ENCODE measurements around the gene MSL1. TPM values are rescaled to one million over a fixed set of nuclear protein-coding genes. Genes with fewer than 3 reads are reported as not detected.

MSL1 gene
- total RNA-seq, 4 donors from 2014 or later = 69.9 to 101 (median 80.4) TPM

DNA sequence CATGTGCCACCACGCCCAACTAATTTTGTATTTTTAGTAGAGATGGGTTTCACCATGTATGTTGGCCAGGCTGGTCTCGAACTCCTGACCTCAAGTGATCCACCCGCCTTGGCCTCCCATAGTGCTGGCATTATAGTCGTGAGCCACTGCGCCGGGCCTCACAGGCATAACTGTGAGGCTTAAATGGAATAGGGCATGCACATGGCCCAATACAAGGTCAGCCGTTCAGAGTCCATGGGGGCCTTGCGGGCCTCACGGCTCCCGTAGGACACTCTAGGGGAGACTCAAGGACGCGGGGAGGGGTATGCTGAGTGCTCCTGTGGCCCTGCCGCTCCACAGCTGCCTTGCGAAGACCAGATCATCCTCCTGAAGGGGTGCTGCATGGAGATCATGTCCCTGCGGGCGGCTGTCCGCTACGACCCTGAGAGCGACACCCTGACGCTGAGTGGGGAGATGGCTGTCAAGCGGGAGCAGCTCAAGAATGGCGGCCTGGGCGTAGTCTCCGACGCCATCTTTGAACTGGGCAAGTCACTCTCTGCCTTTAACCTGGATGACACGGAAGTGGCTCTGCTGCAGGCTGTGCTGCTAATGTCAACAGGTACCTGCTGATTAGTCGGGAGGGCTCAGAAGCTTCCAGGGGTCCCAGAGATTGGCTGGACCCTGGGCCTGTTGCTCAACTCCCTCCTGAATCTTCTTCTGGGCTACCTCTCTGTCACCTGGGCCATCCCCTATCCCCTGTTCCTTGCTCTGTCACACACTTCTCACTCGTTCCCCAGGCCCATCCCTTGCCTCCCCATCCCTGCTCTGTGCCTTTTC is 33.7 kb upstream of the MSL1 start:
- TF ChIP-seq, protein P1, sequence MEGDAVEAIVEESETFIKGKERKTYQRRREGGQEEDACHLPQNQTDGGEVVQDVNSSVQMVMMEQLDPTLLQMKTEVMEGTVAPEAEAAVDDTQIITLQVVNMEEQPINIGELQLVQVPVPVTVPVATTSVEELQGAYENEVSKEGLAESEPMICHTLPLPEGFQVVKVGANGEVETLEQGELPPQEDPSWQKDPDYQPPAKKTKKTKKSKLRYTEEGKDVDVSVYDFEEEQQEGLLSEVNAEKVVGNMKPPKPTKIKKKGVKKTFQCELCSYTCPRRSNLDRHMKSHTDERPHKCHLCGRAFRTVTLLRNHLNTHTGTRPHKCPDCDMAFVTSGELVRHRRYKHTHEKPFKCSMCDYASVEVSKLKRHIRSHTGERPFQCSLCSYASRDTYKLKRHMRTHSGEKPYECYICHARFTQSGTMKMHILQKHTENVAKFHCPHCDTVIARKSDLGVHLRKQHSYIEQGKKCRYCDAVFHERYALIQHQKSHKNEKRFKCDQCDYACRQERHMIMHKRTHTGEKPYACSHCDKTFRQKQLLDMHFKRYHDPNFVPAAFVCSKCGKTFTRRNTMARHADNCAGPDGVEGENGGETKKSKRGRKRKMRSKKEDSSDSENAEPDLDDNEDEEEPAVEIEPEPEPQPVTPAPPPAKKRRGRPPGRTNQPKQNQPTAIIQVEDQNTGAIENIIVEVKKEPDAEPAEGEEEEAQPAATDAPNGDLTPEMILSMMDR (IDR thresholded peaks at IDR 0.05) = no peak
- TF ChIP-seq POLR2A (IDR thresholded peaks at IDR 0.05) = no peak
- Histone ChIP-seq H3K27ac (no peak overlapping the region), H3K9me3 (no peaks in the 10 kb centered on the region), H3K27me3 (no peaks in the 10 kb centered on the region), H3K36me3 (peaks cover 43 to 44% of the 10 kb centered on the region in 2 donors), H3K4me3 (replicated peaks in 1 of 3) (no peak overlapping the region), H3K4me1 (peaks cover 11 to 22% of the 10 kb centered on the region in 2 donors)
- intact Hi-C loops (cut with DNase I) = loop anchor here (10.0 kb wide), 1 partner anchor 73 kb away; the partner anchor contains the start of gene CSF3
- no peak for DNase-seq
- WGBS, 2 donors = 90% methylated on average over 21 to 23 of the region's 28 CpGs

DNA sequence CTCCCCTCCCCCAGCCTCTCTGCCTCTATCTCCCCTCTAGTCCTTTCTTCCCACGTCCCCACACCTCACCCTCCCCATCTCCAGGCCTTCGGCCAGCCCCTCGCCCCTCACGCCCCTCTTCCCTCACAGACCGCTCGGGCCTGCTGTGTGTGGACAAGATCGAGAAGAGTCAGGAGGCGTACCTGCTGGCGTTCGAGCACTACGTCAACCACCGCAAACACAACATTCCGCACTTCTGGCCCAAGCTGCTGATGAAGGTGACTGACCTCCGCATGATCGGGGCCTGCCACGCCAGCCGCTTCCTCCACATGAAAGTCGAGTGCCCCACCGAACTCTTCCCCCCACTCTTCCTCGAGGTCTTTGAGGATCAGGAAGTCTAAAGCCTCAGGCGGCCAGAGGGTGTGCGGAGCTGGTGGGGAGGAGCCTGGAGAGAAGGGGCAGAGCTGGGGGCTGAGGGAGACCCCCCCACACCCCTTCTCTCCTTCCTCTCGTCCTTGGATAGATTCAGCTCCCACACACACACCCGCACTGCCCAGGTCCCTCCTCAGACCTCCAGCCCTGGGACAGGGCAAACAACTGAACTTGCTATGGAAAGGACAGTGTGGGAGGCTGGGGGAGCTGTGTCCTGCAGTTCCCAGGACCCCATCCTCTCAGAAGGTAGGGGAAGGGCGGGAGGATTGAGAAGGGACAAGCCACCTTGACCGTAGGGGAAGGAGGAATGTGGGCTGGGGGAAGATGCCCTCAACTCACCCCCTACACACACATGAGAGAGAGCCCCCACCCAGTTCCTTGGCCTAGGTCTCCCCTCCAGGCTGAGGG is 32.5 kb upstream of the MSL1 start:
- H3K9me3 ChIP-seq = no peaks in the 10 kb centered on the region
- H3K27me3 ChIP-seq = no peaks in the 10 kb centered on the region
- peak overlapping the region in 1 of 3 donors; percentile 15 for H3K27ac ChIP-seq
- TF ChIP-seq POLR2A (IDR thresholded peaks at IDR 0.05) = no peak
- 85 to 89% methylated on average over 25 of the region's 26 CpGs for WGBS, 2 donors
- peaks cover 52 to 55% of the 10 kb centered on the region in 2 donors for H3K36me3 ChIP-seq
- H3K4me3 ChIP-seq (replicated peaks in 1 of 3) = no peak overlapping the region
- no peak for DNase-seq
- intact Hi-C loops (cut with DNase I) = loop anchor here (10.0 kb wide), 1 partner anchor 74 kb away; the partner anchor contains the start of gene CSF3
- H3K4me1 ChIP-seq = peaks cover 18 to 33% of the 10 kb centered on the region in 2 donors

DNA sequence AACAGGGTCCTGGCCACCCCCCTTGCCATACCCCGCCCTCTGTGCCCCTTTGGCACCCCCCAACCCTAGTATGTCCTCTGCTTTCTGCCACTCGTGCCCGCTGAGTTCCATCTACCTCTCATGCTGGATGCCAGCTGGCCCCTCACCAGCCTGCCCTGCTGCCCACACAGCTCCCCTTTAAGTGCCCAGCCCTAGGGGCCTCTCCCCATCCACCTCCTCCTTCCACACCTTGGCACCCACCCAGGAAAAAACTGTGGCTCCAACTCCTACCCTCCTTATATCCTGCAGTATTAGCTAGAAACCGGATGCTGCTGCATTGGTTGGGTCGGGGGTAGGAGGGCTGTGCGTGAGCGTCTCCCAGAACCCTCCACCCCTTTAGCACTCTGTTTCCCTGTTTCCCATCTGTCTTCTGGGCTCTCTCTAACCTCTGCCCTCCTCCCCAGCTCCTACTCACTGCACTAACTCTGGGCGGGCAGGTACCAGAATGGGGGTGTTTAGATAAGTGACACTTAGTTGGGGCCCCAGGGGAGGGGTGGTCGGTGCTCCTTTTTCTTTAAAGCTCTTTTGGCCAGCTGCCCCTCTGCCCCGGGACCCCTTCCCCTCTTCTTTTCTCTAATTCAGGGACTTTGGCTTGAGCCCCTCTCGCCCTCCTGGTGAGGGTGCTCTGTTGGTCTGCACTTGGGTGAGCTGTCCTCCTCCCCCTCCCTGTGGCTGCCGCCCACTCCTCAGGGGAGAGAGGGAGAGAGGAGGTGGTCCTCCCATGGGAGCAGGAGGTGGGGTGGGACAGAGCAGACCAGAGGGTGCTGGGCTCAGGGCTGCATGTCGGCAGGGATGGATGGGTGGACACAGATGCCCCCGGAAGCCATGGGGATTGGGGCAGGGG is 31.3 kb upstream of the MSL1 start:
- Histone ChIP-seq H3K4me1 (peaks cover 18 to 43% of the 10 kb centered on the region in 2 donors), H3K9me3 (no peaks in the 10 kb centered on the region), H3K27ac (peak overlapping the region; percentile 1 to 30 (median 15)), H3K36me3 (peaks cover 55 to 57% of the 10 kb centered on the region in 2 donors), H3K27me3 (no peaks in the 10 kb centered on the region), H3K4me3 (replicated peaks in 1 of 3) (no peak overlapping the region)
- TF ChIP-seq, protein P1 (IDR thresholded peaks at IDR 0.05) = no peak
- TF ChIP-seq POLR2A (IDR thresholded peaks at IDR 0.05) = no peak
- intact Hi-C loops (cut with DNase I) = no loop called here
- peak; percentile 82 to 91 for DNase-seq
- WGBS, 2 donors = 47 to 52% methylated on average over 12 to 14 of the region's 14 CpGs

DNA sequence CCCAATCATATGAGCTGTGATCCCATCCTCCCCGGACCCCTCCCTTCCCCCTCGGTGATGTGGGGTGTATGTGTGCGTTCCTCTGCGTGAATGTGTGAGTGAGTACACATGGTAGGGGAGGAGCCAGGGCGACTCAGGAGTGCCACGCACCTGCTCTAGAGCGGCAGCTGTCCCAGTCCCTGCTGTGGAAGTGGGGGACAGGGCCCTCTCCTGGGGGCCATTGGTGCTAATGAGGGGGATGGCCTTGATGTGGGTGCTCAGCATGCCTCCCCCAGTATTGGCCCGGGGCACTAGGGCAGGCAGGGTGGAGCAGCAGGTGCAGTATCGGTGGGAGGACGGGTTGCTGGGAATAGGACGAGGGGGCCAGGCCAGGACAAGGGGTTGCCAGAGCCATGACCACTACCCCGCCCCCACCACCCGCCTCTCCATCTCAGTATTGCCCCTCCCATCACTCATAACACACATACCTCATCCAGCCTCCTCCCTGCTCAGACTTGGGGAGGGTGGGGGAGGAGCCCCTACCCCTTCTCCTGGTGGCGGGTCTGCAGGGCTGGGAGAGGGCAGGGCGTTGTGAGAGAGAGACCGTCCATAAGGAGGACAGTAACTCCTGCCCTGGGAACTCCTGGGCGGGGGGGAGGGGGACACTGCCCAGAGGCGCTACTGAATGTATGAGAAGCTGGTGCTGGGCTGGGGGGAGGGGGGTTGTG is 29.9 kb upstream of the MSL1 start:
- peaks cover 58 to 64% of the 10 kb centered on the region in 2 donors for H3K36me3 ChIP-seq
- no peak overlapping the region for H3K4me3 ChIP-seq (replicated peaks in 1 of 3)
- H3K27ac ChIP-seq = peak overlapping the region; percentile 77 to 99 (median 96)
- intact Hi-C loops (cut with DNase I) = no loop called here
- H3K4me1 ChIP-seq = peaks cover 20 to 57% of the 10 kb centered on the region in 2 donors
- H3K9me3 ChIP-seq = no peaks in the 10 kb centered on the region
- TF ChIP-seq POLR2A (IDR thresholded peaks at IDR 0.05) = no peak
- TF ChIP-seq, protein P1 (IDR thresholded peaks at IDR 0.05) = no peak
- 65 to 76% methylated on average over 14 to 18 of the region's 18 CpGs for WGBS, 2 donors
- H3K27me3 ChIP-seq = no peaks in the 10 kb centered on the region
- DNase-seq = peak; percentile 32 to 51
